ENCODE results near the gene FBXL16.
"Not testable (repeated sequence)": the region's sequence is repeated elsewhere in the genome, so short reads cannot be mapped to it uniquely, and the experiment has no call there.

The FBXL16 gene

DNA sequence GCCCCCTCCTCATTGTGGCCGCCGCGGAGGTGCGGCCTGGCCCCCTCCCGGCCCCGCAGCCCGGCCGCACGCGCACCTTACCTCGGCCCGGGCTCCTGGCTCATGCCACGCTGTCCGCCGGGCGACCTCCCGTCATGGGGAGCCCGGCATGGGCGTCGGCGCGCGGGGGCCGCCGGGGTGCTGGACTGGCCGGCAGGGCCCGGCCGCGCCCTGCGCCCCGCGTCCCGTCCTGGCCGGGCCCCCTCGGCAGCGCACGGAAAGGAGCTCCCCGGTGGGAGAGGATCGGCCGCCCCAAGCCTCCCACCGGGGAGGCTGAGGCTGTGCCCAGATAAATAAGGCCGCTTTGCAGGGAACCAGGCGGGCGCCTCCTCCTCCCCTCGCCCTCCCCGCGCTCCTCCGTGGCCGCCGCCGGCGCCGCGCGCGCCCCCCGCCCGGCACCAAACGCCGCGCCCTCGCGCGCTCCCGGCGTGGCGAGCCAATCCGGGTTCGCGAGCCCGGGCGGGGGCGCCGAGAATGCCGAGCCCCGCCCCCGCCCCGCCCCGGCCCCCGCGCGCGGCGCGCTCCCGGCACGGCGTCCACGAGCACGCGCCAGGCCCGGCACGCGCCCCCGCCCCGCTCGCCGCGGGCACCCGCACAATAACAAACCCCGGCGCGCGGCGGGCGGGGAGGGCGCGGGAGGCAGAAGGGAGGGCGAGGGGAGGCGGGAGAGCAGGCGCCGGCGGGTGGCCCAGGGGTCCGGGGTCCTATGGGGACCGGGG lies at the start of gene FBXL16:
FBXL16 (minus strand) TSS at position 371 of the 758 bp plus-strand sequence. CDS start 8,396 bp downstream, outside the sequence.
- DNase-seq: no peak

DNA sequence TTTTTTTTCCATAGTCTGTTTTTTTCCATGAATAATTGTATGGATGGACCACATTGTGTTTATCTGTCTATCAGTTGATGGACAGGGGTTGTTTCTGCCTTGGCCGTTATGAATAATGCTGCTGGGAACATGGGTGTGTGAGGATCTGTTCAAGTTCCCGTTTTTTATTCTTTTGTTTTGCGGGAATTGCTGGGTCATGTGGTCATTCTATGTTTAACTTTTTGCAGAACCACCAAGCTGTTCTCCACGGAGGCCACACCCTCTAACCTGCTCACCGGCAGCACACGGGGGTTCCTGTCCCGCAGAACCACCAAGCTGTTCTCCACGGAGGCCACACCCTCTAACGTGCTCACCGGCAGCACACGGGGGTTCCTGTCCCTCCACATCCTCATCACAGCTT lies 49.1 kb upstream of the FBXL16 start:
- DNase-seq: no peak

- DNase-seq: not testable (repeated sequence)
Measured at GRCh38 chr16:754121-754607, 48.6 kb upstream of the FBXL16 start.

DNA sequence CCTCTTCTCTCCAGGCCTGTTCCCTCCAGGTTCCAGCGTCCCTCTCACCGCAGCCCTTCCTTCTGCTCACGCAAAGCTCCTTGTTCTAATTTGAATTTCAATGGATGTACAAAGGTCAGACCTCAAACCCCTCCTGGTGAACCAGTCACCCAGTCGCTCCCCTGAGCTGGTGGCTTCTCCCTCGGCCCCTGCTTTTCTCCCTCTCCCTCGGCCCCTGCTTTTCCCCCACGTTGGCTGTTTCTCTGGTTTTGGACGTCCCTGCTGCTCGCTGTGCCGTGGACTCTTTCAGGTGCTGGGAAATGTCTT lies 46.4 kb upstream of the FBXL16 start:
- no peak for DNase-seq

GRCh38 chr16:751152-752006 lies 45.8 kb upstream of the FBXL16 start:
- DNase-seq: no peak

GRCh38 chr16:750485-750884 lies 44.9 kb upstream of the FBXL16 start:
- DNase-seq: no peak

DNA sequence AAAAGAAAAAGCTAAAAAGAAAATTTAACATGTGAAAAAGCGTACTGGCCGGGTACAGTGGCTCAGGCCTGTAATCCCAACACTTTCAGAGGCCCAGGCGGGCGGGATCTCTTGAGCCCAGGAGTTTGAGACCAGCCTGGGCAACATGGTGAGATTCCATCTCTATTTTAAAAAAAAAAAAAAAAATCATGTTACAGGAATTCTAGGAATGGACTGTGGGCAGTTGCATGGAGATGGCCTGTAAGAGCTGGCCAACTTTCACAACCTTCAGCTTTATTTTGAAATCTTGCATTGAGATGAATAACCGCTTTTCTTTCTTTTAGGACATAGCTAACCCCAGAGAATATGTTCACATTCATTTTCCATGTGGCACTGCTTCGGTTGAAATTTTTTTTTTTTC lies 43.4 kb upstream of the FBXL16 start:
- DNase-seq: peak; percentile 67

GRCh38 chr16:747978-748746 lies 42.6 kb upstream of the FBXL16 start:
- DNase-seq: no peak

DNA sequence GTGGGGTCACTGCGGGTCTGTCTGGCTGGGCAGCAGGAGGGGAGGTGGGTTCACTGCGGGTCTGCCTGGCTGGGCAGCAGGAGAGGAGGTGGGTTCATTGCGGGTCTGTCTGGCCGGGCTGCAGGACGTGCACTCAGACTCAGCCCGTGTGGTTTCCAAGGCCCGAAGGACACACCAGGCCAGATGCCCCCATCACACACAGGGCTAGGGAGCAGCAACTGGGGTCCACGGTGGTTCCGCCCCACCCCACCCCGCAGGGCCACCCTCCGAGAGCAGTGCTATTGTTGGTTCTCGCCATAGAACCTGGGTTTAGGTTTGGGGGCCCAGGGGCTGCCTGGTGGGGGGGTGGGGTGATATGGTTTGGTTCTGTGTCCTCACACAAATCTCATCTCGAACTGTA lies 41.0 kb upstream of the FBXL16 start:
- no peak for DNase-seq

- DNase-seq: no peak
Measured at GRCh38 chr16:745739-746138, 40.1 kb upstream of the FBXL16 start.

DNA sequence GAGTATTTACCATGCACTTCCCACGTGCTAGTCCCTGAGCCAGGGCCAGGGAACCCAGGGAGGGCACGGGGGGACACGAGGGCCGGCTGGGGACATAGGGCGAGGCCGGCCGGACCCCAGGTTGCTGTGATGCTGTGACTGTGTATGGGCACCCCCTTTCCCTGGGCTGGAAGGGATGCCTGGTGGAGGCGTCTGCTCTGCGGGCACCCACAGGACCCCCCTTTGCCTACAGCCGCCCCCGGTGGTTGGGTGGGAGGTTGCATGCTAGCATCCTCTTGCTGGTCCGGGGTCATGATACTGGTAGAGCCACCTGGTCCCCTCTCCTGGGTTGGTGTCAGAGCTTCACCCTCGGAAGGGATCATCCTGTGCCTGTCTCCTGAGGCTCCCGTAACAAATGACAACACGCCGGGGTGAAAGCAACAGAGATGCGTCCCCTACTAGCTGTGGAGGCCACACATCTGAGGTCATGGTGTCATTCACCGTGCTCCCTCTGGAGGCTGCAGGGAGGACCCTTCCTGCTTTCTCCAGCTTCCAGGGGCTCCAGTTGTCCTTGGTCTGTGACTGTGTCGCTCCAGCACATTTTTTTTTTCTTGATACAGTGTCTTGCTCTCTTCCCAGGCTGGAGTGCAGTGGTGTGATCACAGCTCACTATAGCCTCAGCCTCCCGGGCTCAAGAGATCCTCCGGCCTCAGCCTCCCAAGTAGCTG lies 38.3 kb upstream of the FBXL16 start:
- DNase-seq: no peak

DNA sequence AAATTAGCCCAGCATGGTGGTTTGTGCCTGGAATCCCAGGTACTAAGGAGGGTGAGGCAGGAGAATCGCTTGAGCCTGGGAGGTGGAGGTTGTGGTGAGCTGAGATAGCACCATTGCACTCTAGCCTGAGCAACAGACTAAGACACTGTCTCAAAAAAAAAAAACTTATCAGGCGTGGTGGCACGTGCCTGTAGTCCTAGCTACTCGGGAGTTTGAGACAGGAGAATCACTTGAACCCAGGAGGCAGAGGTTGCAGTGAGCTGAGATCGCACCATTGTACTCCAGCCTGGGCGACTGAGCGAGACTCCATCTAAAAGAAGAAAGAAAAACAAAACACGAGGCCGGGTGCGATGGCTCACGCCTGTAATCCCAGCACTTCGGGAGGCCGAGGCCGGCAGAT lies 37.3 kb upstream of the FBXL16 start:
- not testable (repeated sequence) for DNase-seq

DNA sequence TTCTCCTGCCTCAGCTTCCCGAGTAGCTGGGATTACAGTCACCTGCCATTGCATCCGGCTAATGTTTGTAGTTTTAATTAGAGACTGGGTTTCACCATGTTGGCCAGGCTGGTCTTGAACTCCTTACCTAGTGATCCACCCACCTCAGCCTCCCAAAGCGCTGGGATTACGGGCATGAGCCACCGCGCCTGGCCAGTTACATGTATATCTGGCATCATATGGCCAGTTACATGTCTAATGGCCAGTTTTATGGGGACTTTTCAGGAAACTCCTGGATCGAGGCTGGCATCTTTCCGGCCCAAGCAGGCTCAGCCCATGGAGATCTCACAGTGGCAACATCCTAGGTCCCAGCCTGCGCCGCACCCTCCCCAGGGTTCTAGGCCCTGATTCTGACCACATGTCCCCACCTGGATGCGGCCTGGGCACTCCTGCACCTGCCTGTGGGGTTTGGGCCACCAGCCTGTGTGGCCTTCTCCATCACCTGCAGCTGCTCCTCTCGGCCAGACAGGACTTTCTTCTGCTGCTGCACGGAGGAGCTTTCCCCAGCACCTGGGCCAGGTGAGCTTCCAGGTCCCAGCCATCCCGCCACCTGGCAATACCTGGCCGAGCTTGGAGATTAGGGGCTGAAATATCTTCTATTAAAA lies 36.5 kb upstream of the FBXL16 start:
- no peak for DNase-seq

- peak; percentile 83 for DNase-seq
Measured at GRCh38 chr16:740764-741505, 35.3 kb upstream of the FBXL16 start, which contains the start of gene CIAO3. TSS of gene CIAO3 (minus strand) at chr16:740997. CDS start at chr16:740985, 12 bp downstream.

DNA sequence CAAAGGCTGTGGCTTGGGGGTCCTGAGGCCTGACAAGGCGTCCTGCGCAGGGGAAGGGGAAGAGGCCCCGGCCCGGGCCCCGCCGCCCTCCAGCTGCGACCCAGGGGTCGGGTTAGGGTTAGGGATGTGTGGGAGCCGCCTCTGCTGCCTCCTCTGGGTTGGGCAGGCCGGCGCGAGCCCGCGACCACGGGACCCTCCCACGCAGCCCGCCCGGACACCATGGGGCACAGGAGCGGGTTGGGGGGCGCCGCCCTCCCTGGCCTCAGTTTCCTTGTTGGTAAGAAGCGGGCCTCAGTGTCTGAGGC lies 34.8 kb upstream of the FBXL16 start:
- DNase-seq: no peak

DNA sequence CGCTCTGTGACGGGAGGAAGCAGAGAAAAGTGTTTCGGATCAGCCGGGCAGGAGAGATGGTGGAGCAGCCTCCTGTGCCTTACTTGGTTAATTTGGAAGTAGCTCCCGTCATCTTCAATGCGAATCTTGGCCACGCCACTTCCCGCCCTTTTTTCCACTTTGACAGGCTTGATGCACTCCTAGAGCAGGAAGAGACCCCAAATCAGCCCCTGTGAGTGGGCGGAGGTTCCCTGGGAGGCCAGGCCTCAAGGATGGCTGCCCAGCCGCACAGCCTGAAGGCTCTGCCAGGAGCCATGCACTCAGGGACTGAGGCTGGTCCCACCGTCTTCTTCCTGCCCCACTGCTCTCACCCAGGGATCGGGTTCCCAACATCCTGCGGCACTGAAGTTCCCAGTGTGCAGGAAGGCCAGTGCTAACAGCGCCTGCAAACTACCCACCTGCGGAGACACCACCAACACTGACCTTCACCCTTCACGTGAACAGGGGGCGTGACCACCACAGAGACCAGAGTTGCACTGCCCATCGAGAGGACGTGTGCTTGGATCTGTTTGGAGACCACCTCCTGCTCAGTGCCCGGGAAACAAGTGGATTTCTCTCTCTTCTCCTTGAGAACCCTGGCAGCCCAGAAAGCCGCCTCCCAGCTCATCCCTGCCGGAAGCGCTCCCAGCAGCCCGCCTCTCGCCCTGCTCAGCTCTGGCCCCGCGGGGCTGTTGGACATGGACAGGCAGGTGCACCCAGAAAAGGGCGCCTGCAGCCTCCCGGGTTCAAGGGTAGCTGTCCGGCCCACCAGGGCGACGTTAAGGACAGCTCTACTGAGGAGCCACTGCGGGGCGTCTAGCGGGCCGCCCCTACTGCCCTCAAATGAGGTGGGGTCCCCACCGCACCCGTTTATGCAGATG lies 34.2 kb upstream of the FBXL16 start:
- DNase-seq: no peak

DNA sequence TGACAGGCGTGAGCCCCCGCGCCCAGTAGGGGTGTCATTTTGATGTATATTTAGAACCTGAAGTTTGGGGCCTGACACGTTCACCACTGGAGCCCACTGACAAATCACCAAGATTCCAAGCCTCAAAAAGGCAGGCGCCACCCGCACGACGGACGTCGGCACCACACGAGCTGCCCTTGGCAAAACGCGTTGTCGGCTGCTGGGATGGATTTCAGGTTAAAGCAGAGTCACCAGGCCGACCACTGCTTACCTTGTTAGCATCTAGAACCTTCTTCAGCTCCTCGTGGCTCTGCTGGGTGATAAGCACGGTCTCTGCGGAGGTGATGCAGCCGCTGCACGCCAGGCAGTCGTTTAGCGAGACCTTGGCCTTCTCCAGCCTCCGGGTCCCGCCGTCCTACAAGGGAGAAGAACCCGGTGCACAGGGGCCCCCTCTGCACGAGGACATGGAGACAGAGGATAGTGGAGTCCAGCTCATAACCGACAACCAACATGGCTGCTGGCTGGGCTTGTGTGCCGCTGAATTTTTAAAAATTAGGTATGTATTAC lies 31.4 kb upstream of the FBXL16 start:
- no peak for DNase-seq

GRCh38 chr16:735982-736453 lies 30.4 kb upstream of the FBXL16 start:
- no peak for DNase-seq

DNA sequence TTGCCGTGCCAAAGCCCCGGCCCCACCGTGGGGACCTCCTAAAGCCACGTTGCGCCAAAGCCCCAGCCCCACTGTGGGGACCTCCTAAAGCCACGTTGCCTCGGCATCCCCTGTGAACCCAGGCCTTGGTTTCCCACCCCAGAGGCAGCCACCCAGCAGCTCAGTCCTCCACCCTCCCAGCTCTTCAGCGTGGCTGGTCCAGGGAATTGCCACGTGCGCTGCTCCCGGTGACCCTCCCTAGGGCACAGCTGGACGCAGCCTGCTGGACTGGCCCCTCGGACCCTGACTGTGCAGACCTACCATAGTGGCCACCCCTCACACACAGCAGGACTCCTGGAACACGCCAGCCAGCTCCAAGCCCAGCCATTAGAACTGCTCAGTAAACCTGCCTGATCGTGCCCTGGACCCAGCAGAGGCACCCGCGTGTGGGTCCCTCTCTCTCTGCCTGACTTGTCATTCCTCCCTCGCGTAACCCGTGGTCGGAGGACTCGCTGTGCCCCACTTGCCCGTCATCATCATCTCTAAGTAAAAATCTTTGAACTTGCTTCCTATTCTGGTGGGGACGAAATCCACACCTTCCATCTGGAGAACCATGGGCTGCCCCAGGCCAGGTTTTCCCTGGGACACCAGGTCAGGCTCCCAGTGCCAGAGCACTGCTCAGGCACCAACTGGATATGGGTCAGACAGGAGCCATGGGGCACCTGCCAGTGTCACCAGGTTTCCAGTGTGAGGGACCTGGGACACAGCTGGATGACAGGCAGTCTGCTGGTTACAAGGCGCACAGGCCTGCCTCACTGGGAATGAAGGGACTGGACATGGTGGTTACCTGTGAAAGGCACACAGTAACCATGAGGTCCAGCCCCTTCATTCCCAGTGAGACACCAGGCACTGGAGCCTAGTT lies 29.6 kb upstream of the FBXL16 start:
- no peak for DNase-seq

Measured in HCEC 1CT (cell line).